A549 (cell line): Measurements from ENCODE around the gene MRPS6.

ENCODE experiments used
- JUN ChIP-seq, 2 experiments: fragments of >200 bp; sonication (Bioruptor Twin); formaldehyde crosslinking; IDR thresholded peaks; 2 replicates in 1 of 2; 3 replicates in 1 of 2; pipeline ENCODE4 v1.6.1; 2016 to 2017
- MYC ChIP-seq: IDR thresholded peaks from 2 replicates; pipeline ENCODE4 v1.6.1; 2012; ENCODE audit warnings: mild to moderate bottlenecking, inconsistent platforms, low read length, improper control_type of control experiment, borderline replicate concordance
- POLR2A ChIP-seq: IDR thresholded peaks from 2 replicates; pipeline ENCODE4 v1.6.1; 2012; ENCODE audit warnings: mild to moderate bottlenecking, low read length

DNA sequence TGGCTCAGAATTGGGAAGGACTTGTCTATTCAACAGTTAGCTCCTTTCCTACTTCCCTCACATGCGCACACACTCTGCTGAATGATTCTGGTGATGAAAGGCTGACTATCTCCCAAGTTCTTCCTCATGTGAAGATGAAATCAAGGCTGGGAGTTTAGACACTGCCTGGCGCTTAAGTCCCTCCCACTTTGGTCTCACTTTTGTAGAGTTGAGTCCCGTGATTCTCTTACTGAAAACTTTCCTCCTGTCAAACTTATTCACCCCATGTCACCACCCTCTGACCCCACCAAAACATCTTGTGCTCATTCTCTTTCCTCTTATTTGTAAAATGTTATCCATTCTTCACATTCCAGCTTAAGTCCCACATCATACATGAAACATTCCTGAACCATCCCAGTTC lies 8.4 kb upstream of the MRPS6 start:
- TF ChIP-seq POLR2A: no peak
- TF ChIP-seq JUN (IDR thresholded peaks at IDR 0.05): no peak
- no peak for TF ChIP-seq MYC
